ENCODE measurements around the gene P4HA3.
"Not testable (repeated sequence)": the region's sequence is repeated elsewhere in the genome, so short reads cannot be mapped to it uniquely, and the experiment has no call there.

Gene P4HA3

GRCh38 chr11:74332291-74332690 is 20.9 kb upstream of the P4HA3 start:
- peaks cover 13% of the 10 kb centered on the region for H3K36me3 ChIP-seq (ENCODE audit: control insufficient read depth, insufficient read depth, low read length)
- H3K27me3 ChIP-seq (replicated peaks; ENCODE audit: control insufficient read depth, insufficient read depth, low read length, poor library complexity, severe bottlenecking): no peaks in the 10 kb centered on the region
- H3K4me3 ChIP-seq (ENCODE audit: insufficient read depth, low read depth, low read length, poor library complexity, severe bottlenecking): no peak overlapping the region
- no peak overlapping the region for H3K27ac ChIP-seq (ENCODE audit: insufficient read depth, low read length, poor library complexity, severe bottlenecking)
- no peaks in the 10 kb centered on the region for H3K4me1 ChIP-seq (ENCODE audit: control insufficient read depth, insufficient read depth, low read length, poor library complexity, severe bottlenecking)
- H3K9me3 ChIP-seq (ENCODE audit: control insufficient read depth, low read length): no peaks in the 10 kb centered on the region
- DNase-seq: no peak

GRCh38 chr11:74331000-74331399 is 19.6 kb upstream of the P4HA3 start:
- DNase-seq; H3K9me3 ChIP-seq (ENCODE audit: control insufficient read depth, low read length); H3K27me3 ChIP-seq (replicated peaks; ENCODE audit: control insufficient read depth, insufficient read depth, low read length, poor library complexity, severe bottlenecking); H3K36me3 ChIP-seq (ENCODE audit: control insufficient read depth, insufficient read depth, low read length); H3K27ac ChIP-seq (ENCODE audit: insufficient read depth, low read length, poor library complexity, severe bottlenecking); H3K4me3 ChIP-seq (ENCODE audit: insufficient read depth, low read depth, low read length, poor library complexity, severe bottlenecking); H3K4me1 ChIP-seq (ENCODE audit: control insufficient read depth, insufficient read depth, low read length, poor library complexity, severe bottlenecking): not testable (repeated sequence)

GRCh38 chr11:74330075-74330858 is 18.8 kb upstream of the P4HA3 start:
- Histone ChIP-seq H3K4me3 (ENCODE audit: insufficient read depth, low read depth, low read length, poor library complexity, severe bottlenecking) (no peak overlapping the region), H3K4me1 (ENCODE audit: control insufficient read depth, insufficient read depth, low read length, poor library complexity, severe bottlenecking) (no peaks in the 10 kb centered on the region), H3K9me3 (ENCODE audit: control insufficient read depth, low read length) (no peaks in the 10 kb centered on the region), H3K27ac (ENCODE audit: insufficient read depth, low read length, poor library complexity, severe bottlenecking) (no peak overlapping the region), H3K36me3 (ENCODE audit: control insufficient read depth, insufficient read depth, low read length) (no peaks in the 10 kb centered on the region), H3K27me3 (replicated peaks; ENCODE audit: control insufficient read depth, insufficient read depth, low read length, poor library complexity, severe bottlenecking) (no peaks in the 10 kb centered on the region)
- no peak for DNase-seq

- H3K4me1 ChIP-seq (ENCODE audit: control insufficient read depth, insufficient read depth, low read length, poor library complexity, severe bottlenecking): no peaks in the 10 kb centered on the region
- H3K9me3 ChIP-seq (ENCODE audit: control insufficient read depth, low read length): no peaks in the 10 kb centered on the region
- no peak overlapping the region for H3K27ac ChIP-seq (ENCODE audit: insufficient read depth, low read length, poor library complexity, severe bottlenecking)
- no peaks in the 10 kb centered on the region for H3K27me3 ChIP-seq (replicated peaks; ENCODE audit: control insufficient read depth, insufficient read depth, low read length, poor library complexity, severe bottlenecking)
- no peaks in the 10 kb centered on the region for H3K36me3 ChIP-seq (ENCODE audit: control insufficient read depth, insufficient read depth, low read length)
- no peak for DNase-seq
- H3K4me3 ChIP-seq (ENCODE audit: insufficient read depth, low read depth, low read length, poor library complexity, severe bottlenecking): no peak overlapping the region
Observed at GRCh38 chr11:74327076-74327475, 15.6 kb upstream of the P4HA3 start.

GRCh38 chr11:74326665-74327064 is 15.2 kb upstream of the P4HA3 start:
- DNase-seq: no peak
- Histone ChIP-seq H3K27ac (ENCODE audit: insufficient read depth, low read length, poor library complexity, severe bottlenecking) (no peak overlapping the region), H3K4me3 (ENCODE audit: insufficient read depth, low read depth, low read length, poor library complexity, severe bottlenecking) (no peak overlapping the region), H3K9me3 (ENCODE audit: control insufficient read depth, low read length) (no peaks in the 10 kb centered on the region), H3K36me3 (ENCODE audit: control insufficient read depth, insufficient read depth, low read length) (no peaks in the 10 kb centered on the region), H3K4me1 (ENCODE audit: control insufficient read depth, insufficient read depth, low read length, poor library complexity, severe bottlenecking) (no peaks in the 10 kb centered on the region), H3K27me3 (replicated peaks; ENCODE audit: control insufficient read depth, insufficient read depth, low read length, poor library complexity, severe bottlenecking) (no peaks in the 10 kb centered on the region)

- no peak overlapping the region for H3K4me3 ChIP-seq (ENCODE audit: insufficient read depth, low read depth, low read length, poor library complexity, severe bottlenecking)
- no peaks in the 10 kb centered on the region for H3K9me3 ChIP-seq (ENCODE audit: control insufficient read depth, low read length)
- no peaks in the 10 kb centered on the region for H3K36me3 ChIP-seq (ENCODE audit: control insufficient read depth, insufficient read depth, low read length)
- no peak for DNase-seq
- H3K4me1 ChIP-seq (ENCODE audit: control insufficient read depth, insufficient read depth, low read length, poor library complexity, severe bottlenecking): no peaks in the 10 kb centered on the region
- no peak overlapping the region for H3K27ac ChIP-seq (ENCODE audit: insufficient read depth, low read length, poor library complexity, severe bottlenecking)
- H3K27me3 ChIP-seq (replicated peaks; ENCODE audit: control insufficient read depth, insufficient read depth, low read length, poor library complexity, severe bottlenecking): no peaks in the 10 kb centered on the region
Observed at GRCh38 chr11:74325649-74326645, 14.5 kb upstream of the P4HA3 start.

GRCh38 chr11:74322667-74323066 is 11.2 kb upstream of the P4HA3 start:
- Histone ChIP-seq H3K4me1 (ENCODE audit: control insufficient read depth, insufficient read depth, low read length, poor library complexity, severe bottlenecking) (no peaks in the 10 kb centered on the region), H3K27ac (ENCODE audit: insufficient read depth, low read length, poor library complexity, severe bottlenecking) (no peak overlapping the region)
- no peak for DNase-seq

GRCh38 chr11:74321487-74322188 is 10.2 kb upstream of the P4HA3 start:
- DNase-seq: no peak

More at GRCh38 chr11:74322667-74323066, 11.2 kb upstream of the P4HA3 start:
- no peaks in the 10 kb centered on the region for H3K36me3 ChIP-seq (ENCODE audit: control insufficient read depth, insufficient read depth, low read length)
- no peaks in the 10 kb centered on the region for H3K27me3 ChIP-seq (replicated peaks; ENCODE audit: control insufficient read depth, insufficient read depth, low read length, poor library complexity, severe bottlenecking)
- no peak overlapping the region for H3K4me3 ChIP-seq (ENCODE audit: insufficient read depth, low read depth, low read length, poor library complexity, severe bottlenecking)
- no peaks in the 10 kb centered on the region for H3K9me3 ChIP-seq (ENCODE audit: control insufficient read depth, low read length)

GRCh38 chr11:74320538-74320937 is 9.1 kb upstream of the P4HA3 start:
- Histone ChIP-seq H3K4me3 (ENCODE audit: insufficient read depth, low read depth, low read length, poor library complexity, severe bottlenecking) (no peak overlapping the region), H3K36me3 (ENCODE audit: control insufficient read depth, insufficient read depth, low read length) (no peaks in the 10 kb centered on the region), H3K27me3 (replicated peaks; ENCODE audit: control insufficient read depth, insufficient read depth, low read length, poor library complexity, severe bottlenecking) (no peaks in the 10 kb centered on the region), H3K27ac (ENCODE audit: insufficient read depth, low read length, poor library complexity, severe bottlenecking) (no peak overlapping the region), H3K4me1 (ENCODE audit: control insufficient read depth, insufficient read depth, low read length, poor library complexity, severe bottlenecking) (no peaks in the 10 kb centered on the region), H3K9me3 (ENCODE audit: control insufficient read depth, low read length) (no peaks in the 10 kb centered on the region)
- DNase-seq: no peak

More at GRCh38 chr11:74321487-74322188, 10.2 kb upstream of the P4HA3 start:
- Histone ChIP-seq H3K27me3 (replicated peaks; ENCODE audit: control insufficient read depth, insufficient read depth, low read length, poor library complexity, severe bottlenecking) (no peaks in the 10 kb centered on the region), H3K36me3 (ENCODE audit: control insufficient read depth, insufficient read depth, low read length) (no peaks in the 10 kb centered on the region), H3K4me3 (ENCODE audit: insufficient read depth, low read depth, low read length, poor library complexity, severe bottlenecking) (no peak overlapping the region), H3K4me1 (ENCODE audit: control insufficient read depth, insufficient read depth, low read length, poor library complexity, severe bottlenecking) (no peaks in the 10 kb centered on the region), H3K27ac (ENCODE audit: insufficient read depth, low read length, poor library complexity, severe bottlenecking) (no peak overlapping the region), H3K9me3 (ENCODE audit: control insufficient read depth, low read length) (no peaks in the 10 kb centered on the region)
